Frontal cortex (tissue), 4 donors: ENCODE data around the gene BUD13. TPM values are rescaled to one million over a fixed set of nuclear protein-coding genes. Genes with fewer than 3 reads are reported as not detected.

Experiments used
- DNase-seq, 2 donors: peaks; one replicate each; pipeline ENCODE4 v3.0.0; 2012; ENCODE audit warnings: low spot score in 2 of 2
- FAIRE-seq: peaks from 2 replicates; lab custom pipeline; 2012; peaks lifted over from hg19 to GRCh38; lab: Jason Lieb, UNC
- total RNA-seq: library from RNA; depleted of rRNA; stranded (reverse); fragments of >200 nt; gene quantifications from one replicate; pipeline ENCODE4 v1.2.3, GENCODE V29; 2014
- donor health status: control.
- donor health status: control.
- donor health status: control.

BUD13 gene
- total RNA-seq, 1 donor from 2014 or later = 20.8 TPM

DNA sequence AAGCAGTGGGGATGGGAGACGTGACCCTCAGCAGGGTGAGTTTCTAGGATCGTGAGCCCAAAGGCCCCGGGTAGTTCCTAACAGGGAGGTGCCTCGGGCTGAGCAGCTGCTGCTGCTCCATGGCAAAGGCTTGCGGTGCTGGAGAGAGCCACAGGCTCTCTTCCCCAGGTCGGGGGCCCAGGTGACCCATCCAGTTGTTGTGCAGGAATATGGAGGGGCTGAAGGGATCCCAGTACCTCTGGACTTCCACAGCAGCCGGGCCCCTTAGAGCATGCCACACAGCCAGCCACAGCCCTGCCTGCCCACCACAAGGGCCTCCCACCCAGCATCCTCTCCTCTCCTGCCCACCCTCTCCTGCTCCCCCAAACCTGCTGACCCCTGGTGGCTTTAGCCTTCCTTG lies 49.3 kb downstream of the BUD13 start:
- DNase-seq = no peak
- no peak for FAIRE-seq

GRCh38 chr11:116721988-116722387 lies 50.8 kb downstream of the BUD13 start:
- FAIRE-seq (no peak), DNase-seq (peak in 1 of 2 donors; percentile 65)

DNA sequence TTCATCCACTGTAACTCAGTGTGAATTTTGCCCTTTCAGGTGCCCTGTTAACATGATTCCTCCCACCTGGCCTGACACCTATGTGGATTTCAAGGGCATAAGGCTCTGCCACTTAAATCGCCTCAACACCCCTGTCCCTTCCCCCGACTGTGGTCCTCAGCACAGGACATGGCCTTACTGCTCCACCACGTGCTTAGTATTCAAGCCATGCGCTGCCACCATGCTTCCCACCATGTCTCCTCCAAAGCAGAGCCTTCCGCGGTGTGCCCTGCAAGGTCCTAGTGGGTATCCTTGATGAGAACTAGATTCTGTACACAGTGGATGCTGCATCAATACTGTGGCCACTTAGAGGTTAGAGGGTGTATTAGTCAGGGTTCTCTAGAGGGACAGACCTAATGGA lies 51.9 kb downstream of the BUD13 start:
- DNase-seq (no peak), FAIRE-seq (no peak)

- no peak for DNase-seq
- FAIRE-seq = no peak
These were observed 53.8 kb downstream of the BUD13 start for GRCh38 chr11:116718955-116719501.

- no peak for FAIRE-seq
These were observed 56.2 kb downstream of the BUD13 start for GRCh38 chr11:116716621-116717020.

GRCh38 chr11:116715383-116715782 lies 57.4 kb downstream of the BUD13 start:
- no peak for DNase-seq
- FAIRE-seq = no peak

More at GRCh38 chr11:116716621-116717020, 56.2 kb downstream of the BUD13 start:
- DNase-seq = no peak

- DNase-seq (no peak), FAIRE-seq (no peak)
These were observed 57.9 kb downstream of the BUD13 start for GRCh38 chr11:116714902-116715301.

DNA sequence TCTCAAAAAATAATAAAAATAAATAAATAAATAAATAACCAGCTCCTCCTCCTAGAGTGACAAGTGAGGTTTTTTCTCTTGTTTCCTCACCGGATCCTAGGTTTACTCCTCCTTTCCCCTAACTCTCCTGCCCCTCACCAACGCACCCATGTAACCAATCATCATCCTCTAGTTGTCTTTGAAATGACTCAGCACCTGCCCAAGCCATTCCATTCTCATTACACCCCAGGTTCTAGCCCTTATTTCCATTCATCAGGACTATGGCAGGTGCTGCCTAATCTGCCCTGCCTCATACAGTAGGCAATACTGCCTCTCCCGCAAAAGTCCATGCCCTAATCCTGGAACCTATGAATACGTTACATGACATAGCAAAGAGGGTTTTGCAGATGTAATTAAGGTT lies 60.4 kb downstream of the BUD13 start:
- DNase-seq = no peak
- FAIRE-seq = no peak

- FAIRE-seq (no peak), DNase-seq (no peak)
These were observed 62.0 kb downstream of the BUD13 start for GRCh38 chr11:116710762-116711161.

DNA sequence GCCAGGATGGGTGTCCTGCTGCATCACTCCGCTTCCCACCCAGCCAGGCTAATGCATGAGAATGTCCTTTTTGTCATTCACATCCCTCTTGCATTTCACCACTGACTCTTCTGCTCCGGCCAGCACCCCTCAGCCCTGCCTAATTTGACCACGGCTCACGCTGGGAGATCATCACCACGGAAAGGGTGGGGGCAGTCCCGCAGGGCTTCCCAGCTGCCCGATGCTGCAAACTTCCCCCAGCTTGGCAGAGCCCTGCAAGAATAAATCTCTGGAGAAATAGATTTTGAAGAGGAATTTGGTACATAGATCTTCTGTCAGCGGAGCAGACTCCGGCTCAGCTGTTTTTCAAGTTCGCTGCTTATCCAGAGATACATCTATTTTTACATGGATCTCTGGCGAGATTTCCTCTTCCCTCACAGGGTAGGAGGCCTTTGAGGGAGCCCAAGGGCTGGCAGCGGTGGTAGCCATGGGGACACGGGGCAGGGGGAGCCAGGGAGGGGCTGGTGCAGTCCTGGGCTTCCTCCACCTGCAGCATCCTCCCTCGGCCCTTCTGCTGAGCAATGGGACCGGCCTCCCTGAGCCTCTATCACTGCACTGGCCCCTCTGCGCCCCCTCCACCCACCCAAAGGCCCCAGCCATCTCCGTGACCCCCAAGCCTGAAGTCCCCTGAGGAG lies 62.6 kb downstream of the BUD13 start:
- FAIRE-seq (no peak), DNase-seq (no peak)

DNA sequence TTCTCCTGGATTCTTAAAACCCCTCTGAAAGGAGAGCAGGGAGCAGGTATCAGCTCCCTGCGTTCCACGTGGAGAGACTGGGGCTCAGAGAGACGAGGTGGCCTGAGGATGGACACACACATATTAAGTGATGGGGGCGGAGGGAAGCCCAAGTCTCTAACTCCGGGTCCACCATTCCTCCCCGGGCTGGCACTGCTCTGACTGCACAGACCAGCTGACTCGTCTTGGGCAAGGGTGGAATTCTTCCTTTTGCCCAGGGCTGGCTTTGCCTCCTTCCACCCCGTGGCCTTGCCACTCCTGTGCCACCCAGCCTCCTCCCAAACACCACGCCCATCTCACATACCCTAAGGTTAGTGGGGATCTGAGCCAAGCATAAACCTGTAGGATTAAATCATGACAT lies 65.0 kb downstream of the BUD13 start:
- DNase-seq = no peak
- FAIRE-seq = no peak

GRCh38 chr11:116707161-116707629 lies 65.6 kb downstream of the BUD13 start:
- FAIRE-seq (no peak), DNase-seq (no peak)

DNA sequence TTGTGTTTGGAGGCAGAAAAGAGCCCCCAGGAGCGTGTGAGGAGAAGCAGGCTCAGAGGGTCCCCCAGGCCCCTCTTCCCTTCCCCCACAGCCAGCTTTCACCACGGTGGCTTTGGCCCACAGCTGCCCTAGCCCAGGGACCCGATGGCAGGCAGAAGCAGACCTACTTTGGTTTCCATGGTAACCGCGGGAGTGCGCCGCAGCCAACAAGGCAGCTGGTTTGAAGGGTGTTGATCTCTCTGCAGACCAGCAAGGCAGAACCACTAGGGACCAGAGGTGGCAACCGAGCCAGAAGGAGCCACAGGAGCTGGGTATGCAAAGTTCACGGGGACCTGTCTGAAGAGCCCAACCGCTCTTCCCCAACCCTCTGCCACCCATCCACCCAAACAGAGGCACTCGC lies 69.4 kb downstream of the BUD13 start:
- FAIRE-seq (no peak), DNase-seq (peak in 1 of 2 donors; percentile 54)

- DNase-seq (no peak), FAIRE-seq (no peak)
These were observed 69.9 kb downstream of the BUD13 start for GRCh38 chr11:116702772-116703385.

- DNase-seq (no peak), FAIRE-seq (no peak)
These were observed 70.9 kb downstream of the BUD13 start for GRCh38 chr11:116701876-116702275.

- FAIRE-seq = no peak
- DNase-seq = no peak
These were observed 71.4 kb downstream of the BUD13 start for GRCh38 chr11:116701297-116701801.

DNA sequence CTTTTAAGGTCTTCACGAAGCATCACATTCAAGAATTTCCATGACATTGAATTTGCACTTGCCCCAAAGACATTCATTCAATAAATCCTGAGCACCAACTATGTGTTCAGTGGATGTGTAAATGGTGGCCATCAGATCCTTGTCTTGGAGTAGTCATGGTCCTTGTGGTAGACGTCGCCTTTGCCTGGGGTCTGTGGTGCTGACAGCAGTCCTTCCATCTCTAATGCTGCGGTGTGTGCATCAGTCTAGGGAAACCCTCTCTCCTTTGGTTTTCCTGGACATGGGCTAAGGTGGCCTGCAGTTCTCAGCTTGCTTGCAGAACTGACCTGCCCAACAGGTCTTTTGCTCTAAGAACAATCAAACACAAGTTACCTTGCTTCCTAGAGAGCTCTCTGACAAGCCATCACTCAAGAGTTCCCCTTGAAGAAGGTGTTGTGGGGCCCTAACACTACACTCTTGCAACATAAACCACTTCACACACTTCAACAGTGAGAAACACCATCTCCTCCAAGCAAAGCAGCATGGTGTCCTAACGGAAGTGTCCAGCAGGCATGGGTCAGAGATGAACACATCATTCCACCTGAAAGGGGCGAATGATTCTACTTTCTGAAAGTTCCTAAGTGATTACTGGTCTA lies 72.1 kb downstream of the BUD13 start:
- FAIRE-seq (no peak), DNase-seq (no peak)
